GM19468 (cell line): ENCODE data around the gene SRGAP1.

Source experiments
- ATAC-seq: cut with Tn5 transposase; IDR thresholded peaks from one replicate; pipeline ENCODE4 v1.9.1; 2021; ENCODE audit warnings: mild to moderate bottlenecking, moderate library complexity, moderate number of reproducible peaks; ENCODE audit not compliant: unreplicated experiment; ENCODE audit errors: extremely low read depth

The SRGAP1 gene

DNA sequence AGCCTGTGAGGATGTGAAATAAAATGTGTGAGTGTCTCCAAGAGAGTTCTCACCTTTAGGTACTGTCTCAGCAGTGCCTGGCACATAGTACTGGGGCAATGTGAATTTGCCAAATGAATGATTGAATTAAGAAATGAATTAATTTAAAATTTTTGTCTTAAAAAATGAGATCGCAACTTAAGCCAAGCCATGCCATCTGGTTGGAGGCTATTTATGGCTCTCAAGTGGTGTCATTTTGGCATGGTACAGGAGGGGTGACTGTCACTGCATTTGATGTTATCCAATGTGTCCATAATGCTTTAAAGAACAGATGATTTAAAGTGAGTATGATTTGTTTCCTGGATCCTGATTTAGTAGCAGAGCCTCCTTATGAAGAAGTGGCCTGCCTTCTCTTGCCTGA, 80.3 kb downstream of the SRGAP1 start:
- ATAC-seq: no peak

DNA sequence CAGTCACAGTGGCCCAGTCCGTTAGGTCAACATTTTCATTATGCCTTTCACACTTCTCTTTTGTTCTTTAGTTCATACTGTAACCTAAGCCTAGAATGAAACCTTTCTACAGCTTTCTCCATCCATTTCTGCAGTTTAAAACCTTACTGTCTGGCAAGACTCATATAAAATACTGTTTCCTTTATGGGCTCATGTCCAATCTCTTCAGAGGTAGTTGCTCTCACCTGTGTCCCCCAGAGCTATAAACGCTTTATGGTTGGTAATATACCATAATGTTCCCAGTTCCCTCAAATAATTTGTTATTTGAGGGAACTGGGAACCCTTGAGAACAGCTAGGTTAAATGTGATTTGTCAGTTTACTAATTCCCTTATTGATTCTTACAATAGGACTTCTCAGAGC, 83.0 kb downstream of the SRGAP1 start:
- ATAC-seq: no peak

GRCh38 chr12:63928305-63928704, 83.8 kb downstream of the SRGAP1 start:
- ATAC-seq: no peak

DNA sequence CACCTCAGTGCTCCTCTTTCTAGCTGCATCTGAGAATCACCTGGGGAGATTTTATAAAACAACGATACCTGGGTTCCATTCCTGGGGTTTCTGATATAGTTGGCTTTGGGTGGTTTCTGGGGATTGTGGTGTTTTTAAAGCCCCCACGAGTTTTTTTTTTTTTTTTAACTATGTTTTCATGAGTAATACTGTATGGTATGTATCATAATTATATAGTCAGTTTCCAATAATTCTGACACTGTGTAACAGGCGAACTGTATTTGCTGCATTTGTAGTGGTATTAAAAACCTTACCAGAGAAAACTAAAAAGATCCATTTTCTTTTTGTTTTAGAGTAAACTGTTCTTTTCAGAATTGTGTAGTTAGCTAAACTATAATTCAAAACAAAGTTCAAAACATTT, 84.9 kb downstream of the SRGAP1 start:
- ATAC-seq: no peak

GRCh38 chr12:63930971-63931370, 86.5 kb downstream of the SRGAP1 start:
- no peak for ATAC-seq

DNA sequence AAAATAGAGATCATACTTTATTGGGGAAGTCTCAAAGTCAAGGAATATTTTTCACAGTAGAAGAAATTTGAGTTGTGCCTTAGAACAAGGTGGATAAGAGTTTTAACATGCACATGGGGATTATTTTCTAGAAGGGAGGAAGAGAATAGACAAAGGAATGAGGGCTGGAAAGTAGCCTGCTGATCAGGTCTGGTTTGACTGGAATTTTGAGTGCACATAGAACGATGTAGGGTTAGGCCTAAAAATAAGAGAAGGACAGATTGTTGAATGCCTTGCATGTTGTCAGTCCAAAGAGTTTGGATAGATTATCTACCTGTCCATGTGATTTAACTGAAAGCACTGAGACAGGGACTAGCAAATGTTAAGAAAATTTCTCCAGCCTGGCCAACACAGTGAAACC, 87.2 kb downstream of the SRGAP1 start:
- no peak for ATAC-seq

DNA sequence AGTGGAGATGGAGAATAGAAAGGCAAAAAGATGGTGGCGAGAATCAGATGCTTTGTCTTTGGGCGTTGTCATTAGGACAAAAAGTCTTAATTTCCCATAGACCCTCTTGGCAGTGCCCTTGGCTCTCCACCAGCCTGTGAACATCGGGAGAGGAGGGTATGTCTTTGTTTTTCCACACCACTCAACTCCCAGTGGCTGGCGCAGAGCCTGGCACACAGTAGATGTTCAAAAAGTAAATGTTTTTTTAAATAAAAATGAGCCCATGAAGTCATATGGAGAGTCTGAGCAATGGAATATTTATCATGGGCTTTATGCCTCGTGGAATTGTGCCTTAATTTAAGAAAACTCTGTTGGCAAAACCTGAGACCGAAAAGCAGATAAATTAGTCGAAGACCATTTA, 90.4 kb downstream of the SRGAP1 start:
- ATAC-seq: no peak

- no peak for ATAC-seq
Measured at GRCh38 chr12:63935361-63935760, 90.9 kb downstream of the SRGAP1 start.

- no peak for ATAC-seq
Measured at GRCh38 chr12:63937378-63938316, 93.1 kb downstream of the SRGAP1 start.

DNA sequence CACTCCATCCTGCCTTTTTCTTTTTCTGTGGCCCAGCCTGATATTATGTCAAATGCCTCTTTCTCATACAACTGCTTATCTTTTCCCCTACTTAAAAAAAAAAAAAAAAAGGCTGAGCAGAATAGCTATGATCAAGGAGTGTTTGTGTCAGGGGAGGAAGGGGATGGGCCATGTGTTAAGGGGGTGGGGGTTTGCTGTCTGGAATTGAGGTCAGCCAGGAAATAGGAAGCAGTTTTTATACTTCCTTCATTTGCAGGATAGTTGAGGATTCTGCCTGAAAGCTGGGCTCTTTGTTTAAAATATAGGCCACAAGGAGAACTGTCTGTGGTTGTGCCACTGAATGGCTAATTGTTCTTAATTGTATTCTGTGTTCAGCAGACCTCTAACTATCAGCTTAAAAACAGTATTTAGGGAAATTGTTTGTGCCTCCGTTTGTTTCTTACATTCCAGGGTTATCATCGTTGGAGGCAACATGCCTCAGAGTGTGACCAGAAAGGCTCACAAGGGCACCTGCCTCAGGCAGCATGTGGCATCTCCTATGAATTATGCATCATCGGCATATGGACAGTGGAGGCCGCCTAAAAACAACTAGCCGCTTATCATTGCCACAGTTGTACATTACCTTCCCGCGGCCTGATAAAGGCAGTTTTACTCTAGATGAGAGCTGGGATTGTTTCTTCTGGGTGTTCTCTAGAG, 96.0 kb downstream of the SRGAP1 start:
- ATAC-seq: no peak

DNA sequence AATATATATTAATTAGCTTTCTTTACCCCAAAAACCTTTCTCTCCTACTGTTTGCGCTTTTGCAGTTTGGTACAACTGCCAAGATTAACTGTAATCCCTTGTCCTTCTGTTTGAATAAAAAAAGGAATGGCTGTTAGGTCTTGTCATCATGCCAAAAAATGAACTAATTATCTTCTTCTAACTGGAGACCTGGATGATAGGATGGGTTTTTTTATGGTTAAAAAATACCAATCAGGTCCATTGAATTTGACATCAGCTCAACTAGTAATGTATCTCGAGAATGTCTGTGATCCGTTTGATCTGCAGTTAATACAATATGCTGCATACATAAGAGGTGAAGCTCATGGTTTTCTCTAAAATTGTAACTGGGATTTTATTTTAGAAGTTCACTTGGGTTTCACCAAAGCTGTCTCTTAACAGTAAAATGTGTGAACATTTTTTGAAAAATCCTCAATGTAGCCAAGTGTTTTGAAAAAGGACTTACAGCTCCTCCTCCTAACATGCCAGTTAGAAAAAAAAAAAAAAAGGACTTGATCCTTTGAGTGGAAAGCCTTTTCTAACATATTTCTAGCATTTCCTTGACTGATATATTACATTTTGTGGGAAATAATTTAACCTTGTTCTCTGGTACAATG, 96.8 kb downstream of the SRGAP1 start:
- ATAC-seq: no peak

- ATAC-seq: no peak
Measured at GRCh38 chr12:63941879-63942278, 97.4 kb downstream of the SRGAP1 start.

GRCh38 chr12:63942464-63943241, 98.2 kb downstream of the SRGAP1 start:
- no peak for ATAC-seq

DNA sequence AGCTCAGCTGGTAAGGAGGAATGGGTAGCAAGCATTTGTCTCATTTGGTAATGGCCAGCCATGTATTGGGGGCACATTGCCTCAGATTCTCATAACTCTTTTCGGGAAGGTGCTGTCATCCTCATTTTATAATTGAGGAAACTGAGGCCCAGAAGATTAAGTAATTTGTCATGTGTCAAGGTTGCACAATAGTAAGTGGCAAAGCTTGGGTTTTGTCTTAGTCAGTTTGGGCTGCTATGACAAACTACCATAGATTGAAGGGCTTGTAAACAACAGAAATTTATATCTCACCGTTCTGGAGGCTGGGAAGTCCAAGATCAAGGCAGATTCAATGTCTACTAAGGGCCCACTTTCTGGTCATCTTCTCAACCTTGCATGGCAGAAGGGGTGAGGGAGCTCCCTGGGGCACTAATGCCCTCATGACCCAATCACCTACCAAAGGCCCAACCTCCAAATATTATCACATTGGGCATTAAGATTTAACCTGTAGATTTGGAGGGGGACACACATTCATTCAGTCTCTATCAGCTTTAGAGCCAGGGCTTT, 99.6 kb downstream of the SRGAP1 start:
- ATAC-seq: no peak

DNA sequence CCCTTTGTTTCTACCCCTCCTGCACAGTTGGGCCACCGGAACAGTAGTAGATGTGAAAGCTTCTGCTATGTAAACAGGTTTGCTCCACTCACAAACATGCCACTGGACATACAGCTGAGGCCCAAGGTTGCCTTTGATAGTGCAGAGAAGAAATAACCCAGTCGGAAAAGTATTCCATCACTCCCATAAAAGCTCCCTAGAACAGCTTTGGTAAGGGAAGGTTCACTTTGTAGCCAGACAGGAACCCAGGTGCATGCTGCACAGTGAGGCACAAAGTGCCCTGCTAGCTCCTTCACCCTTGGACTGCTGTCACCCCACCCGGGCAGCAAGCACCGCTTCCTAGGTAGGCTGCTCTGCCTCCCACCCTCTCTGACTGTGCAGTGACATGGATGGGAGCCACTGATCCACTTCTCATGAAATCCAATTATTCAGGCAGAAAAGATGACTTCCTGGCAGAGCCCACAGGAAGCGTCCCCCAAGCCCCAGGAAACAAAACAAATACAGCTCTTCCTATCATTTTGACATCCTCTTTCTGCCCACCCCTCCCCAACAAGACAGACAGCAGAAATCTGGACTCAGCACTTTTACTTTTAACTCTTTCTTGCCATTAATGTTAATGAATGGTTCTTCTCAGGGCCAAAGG, 100.2 kb downstream of the SRGAP1 start:
- no peak for ATAC-seq

DNA sequence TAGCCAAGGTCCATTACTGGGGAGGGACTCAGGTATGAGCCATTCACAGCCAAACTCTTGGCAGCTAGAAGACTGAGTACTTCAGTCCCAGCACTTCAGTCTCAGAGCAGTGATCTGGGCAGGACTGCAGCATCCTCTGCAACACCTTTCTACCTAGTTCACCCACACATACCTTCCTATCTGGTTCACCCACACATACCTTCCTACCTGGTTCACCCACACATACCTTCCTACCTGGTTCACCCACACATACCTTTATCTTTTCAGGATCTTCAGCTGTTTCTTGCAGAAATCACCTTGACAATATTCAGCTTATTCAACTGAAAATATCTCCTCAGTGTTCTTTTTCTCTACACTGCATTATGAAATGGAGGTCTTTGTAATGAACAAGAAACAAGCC, 101.3 kb downstream of the SRGAP1 start:
- ATAC-seq: no peak

DNA sequence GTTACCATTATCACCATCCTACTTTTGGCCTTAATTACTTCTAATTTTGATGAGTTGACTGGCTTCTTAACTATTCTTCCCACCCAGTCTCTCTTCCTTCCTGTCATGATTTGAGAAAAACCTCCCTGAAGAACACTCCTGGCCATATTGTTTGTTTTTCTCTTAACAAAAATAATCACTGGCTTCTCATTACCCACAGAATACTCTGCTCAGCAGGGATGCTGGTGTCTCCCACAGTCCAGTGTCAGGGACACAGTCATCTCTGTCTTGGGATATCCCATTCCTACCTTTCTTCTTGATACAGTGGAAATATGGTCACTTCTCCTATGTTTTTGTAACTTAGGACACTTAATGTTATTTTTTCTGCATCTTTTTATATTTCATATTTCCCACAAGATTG, 103.7 kb downstream of the SRGAP1 start:
- no peak for ATAC-seq

DNA sequence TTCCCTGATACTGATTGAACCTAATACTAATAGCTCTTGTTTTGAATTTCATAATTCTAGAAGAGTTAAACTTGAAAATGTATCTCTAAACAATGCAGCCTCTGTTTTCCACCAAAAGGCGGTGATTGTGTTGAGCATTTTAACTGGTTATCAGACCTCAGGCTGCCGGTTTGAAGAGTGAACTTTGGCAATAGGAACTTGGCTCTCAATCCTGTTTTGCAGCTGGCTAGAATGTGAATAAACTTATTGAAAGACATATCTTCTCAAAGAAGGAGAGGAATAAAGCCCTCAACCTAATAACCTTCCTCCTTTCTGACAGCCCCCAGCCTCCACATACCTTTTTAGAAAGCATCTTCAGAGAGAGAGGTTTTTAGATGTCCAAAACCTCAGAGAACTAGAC, 105.4 kb downstream of the SRGAP1 start:
- no peak for ATAC-seq

GRCh38 chr12:63952995-63953394, 108.5 kb downstream of the SRGAP1 start:
- no peak for ATAC-seq
